Astrocyte of the hippocampus (primary cell): Measurements from ENCODE around the gene ZC3H12C.

Experiments
- DNase-seq: peaks from one replicate; pipeline ENCODE4 v3.0.0; 2011; ENCODE audit warnings: low read depth, low spot score

ZC3H12C gene

DNA sequence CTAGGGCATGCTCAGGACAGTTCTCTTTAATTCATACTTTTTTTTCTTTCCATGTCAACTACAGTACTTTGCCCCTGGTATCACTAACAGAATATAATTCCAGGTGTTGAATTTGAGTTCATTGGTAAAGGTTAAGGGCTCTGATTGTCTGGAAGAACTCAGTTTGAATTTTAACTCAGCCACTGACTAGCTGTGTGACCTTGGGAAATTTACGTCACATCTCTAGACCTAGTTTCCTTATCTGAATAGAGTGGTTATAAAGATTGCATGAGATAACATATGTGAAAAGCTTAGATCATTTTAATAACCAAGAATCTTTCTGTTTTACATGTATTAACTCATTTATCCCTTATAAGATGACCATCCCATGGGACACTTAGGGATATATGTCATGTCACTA lies 15.8 kb upstream of the ZC3H12C start:
- DNase-seq = no peak

- DNase-seq = peak; percentile 63
Observed at GRCh38 chr11:110077831-110078325, 15.3 kb upstream of the ZC3H12C start.

GRCh38 chr11:110078923-110079544 lies 14.2 kb upstream of the ZC3H12C start:
- no peak for DNase-seq

GRCh38 chr11:110079726-110080125 lies 13.5 kb upstream of the ZC3H12C start:
- no peak for DNase-seq

DNA sequence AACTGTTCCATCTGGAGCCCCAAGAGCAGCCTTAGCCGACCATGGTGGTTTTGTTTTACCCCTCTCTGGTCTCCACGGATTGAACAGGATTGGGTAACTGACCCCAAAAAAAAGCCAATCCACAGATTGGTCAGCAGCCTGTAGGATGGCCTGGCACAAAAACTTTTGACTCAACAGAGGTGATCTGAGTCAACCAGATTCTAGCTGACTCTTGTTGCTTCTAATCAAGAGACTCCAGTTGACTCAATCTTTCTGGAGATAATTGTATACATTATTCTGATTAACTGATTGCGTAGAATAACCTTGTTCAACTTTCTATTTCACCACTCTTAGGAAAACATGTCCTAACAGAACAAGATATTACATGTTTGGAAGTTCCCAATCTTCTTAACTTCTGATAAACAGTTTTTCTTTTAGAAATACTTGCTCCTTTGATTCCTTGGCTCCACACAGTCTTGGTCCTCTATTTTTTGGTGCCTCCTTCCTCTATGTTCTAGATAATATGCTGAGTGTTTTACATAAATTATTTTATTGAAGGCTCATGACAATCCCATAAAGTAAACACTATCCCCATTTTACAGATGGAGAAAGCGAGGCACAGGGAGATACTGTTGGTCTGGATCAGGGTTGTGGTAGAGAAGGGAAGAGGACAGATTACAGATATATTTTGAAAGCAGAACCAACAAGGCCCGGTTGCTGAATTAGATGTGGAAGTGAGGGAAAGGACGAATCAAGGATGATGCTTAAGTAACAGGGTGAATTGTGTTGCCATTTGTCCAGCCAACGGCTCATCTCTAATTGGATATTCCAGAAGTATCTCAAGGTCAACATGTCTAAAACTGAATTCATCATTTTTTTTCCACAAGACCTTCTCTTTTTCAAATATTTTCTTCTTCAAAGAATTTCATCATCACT lies 11.5 kb upstream of the ZC3H12C start:
- no peak for DNase-seq

DNA sequence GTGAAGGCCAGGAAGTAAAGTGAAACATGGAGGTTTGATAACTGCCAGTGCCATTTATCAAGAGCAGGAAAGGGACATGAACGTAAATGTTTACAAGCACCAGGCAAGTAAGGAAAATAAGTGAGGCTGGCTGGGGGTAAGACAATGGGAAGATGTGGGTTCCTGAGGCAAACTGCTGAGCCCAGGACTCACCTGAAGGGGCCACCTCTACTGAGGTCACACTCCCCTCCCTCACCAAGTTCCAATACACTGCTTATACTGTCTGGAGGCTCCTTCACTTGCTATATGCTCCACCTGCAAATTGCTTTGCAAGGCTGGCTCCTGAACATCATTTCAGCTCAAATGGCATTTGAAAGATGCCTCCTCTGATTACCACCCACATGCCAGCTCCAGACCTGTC lies 10.3 kb upstream of the ZC3H12C start:
- no peak for DNase-seq

- no peak for DNase-seq
Observed at GRCh38 chr11:110085255-110085838, 7.8 kb upstream of the ZC3H12C start.

- no peak for DNase-seq
Observed at GRCh38 chr11:110086892-110087309, 6.3 kb upstream of the ZC3H12C start.

GRCh38 chr11:110087812-110088534 lies 5.2 kb upstream of the ZC3H12C start:
- DNase-seq = peak; percentile 85

- no peak for DNase-seq
Observed at GRCh38 chr11:110088535-110089344, 4.5 kb upstream of the ZC3H12C start.

GRCh38 chr11:110089617-110090282 lies 3.4 kb upstream of the ZC3H12C start:
- DNase-seq = no peak

DNA sequence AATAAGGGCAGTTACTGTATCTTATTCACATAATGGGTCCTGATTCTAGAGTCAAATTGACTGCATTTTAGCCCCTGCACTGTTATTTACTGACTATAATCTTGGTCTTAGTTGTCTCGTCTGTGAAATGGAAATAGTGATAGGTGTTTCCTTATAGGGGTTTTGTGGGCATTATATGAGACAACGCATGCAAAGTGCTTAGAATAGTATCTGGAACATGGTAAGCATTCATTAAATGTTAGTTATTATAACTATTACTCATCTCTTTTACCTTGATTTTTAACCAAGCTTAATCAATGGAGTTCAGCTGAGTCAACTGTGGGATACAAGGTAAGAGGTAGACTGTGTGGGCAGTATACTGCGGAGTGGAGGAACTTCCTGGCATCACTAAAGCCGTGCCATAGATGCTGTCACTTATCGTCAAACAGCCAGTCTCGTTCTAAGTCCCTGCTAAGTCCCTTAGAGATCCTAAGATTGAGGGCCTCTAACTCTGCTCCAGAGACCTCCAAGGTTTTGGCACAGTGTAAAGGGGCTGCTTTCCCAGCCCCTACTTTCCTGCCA lies 2.6 kb upstream of the ZC3H12C start:
- no peak for DNase-seq

GRCh38 chr11:110092111-110092514 lies 1.1 kb upstream of the ZC3H12C start:
- peak; percentile 53 for DNase-seq

DNA sequence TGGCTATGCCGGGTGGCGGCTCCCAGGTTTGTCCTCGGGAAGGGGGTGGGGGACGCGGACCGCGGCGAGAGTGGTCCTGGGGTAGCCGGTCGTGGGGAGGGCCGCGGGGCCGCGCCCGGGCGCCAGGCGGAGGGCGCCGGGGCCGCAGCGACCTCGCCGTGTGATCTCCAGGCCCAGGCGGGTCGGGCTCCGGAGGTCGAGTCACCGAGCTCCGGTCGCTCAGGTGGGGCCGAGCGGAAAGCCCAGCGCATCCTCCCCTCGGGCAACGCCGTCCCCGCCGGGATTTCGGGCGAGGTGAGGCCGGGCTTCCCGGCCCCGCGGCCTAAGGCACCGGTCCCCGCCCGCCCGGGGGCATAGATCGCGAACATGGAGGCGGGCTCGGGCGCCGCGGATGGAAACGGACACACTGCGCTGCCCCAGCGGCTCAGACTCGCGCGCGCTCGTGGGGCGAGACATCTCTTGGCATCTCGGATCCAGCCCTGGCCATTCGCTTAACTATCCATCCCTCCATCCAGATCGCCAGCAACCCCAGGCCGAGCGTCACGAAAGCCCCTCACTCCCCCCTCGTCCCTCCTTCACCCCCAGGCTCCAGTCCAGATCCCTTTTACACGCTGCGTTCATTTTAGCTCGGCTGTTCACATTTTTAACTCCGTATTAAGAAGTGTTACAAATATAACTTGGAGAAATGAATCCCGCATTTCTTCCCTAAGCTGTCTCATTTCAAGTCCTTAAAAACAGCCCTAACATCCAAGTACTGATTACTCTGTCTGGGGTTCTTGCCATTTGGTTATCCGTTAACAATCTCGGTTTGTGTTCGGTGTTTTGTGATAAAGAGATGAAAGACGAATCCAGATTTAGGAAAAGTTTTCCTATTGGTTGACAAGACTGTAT lies 460 bp downstream of the ZC3H12C start:
- peak; percentile 81 for DNase-seq

GRCh38 chr11:110094298-110095285 lies 1.4 kb downstream of the ZC3H12C start:
- DNase-seq = no peak

GRCh38 chr11:110095554-110095953 lies 2.4 kb downstream of the ZC3H12C start:
- peak; percentile 31 for DNase-seq

GRCh38 chr11:110096496-110096895 lies 3.3 kb downstream of the ZC3H12C start:
- no peak for DNase-seq
